ENCODE measurements around the gene ADCY4. TPM values are rescaled to one million over a fixed set of nuclear protein-coding genes. Genes with fewer than 3 reads are reported as not detected.
"Not testable (repeated sequence)": the region's sequence is repeated elsewhere in the genome, so short reads cannot be mapped to it uniquely, and the experiment has no call there.

ADCY4 gene
- total RNA-seq, 1 experiment from 2014 or later, result not detected

DNA sequence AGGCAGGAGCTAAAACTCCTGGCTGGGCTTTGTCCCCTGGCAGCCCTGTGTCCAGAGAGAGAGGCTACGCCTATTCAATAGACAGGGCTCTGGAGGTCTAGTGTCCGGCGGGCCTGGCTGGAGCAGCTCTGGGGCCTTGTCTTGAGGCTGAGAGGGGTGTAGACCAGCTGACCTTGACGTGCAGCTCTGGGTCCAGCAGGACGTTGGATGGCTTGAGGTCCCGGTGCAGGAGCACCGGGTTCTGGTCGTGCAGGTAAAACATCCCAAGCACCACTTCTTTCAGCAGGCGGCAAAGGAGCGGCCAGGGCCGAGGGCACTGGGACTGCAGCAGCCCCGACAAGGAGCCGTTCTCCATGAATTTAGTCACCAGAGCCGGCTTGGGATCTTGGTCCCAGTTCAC is 4.0 kb upstream of the ADCY4 start:
- no peak for DNase-seq (ENCODE audit: low read depth)

DNA sequence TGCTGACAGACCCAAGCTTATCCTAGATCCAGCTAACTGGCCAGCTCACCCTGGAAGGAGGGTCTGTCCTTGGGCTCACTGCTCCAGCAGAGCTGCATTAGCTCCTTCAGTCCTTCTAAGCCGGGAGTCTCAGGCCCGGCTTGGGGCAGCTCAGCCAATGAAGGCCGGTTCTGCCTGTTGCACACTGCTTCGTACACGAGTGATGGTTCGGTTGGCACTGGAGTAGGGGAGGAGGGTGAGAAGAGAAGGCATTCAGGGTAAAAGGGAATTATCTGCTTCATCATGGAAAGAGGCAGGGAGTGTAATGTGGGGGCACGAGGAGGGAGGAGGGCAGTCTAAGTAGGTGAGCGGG is 2.9 kb upstream of the ADCY4 start:
- no peak for DNase-seq (ENCODE audit: low read depth)

DNA sequence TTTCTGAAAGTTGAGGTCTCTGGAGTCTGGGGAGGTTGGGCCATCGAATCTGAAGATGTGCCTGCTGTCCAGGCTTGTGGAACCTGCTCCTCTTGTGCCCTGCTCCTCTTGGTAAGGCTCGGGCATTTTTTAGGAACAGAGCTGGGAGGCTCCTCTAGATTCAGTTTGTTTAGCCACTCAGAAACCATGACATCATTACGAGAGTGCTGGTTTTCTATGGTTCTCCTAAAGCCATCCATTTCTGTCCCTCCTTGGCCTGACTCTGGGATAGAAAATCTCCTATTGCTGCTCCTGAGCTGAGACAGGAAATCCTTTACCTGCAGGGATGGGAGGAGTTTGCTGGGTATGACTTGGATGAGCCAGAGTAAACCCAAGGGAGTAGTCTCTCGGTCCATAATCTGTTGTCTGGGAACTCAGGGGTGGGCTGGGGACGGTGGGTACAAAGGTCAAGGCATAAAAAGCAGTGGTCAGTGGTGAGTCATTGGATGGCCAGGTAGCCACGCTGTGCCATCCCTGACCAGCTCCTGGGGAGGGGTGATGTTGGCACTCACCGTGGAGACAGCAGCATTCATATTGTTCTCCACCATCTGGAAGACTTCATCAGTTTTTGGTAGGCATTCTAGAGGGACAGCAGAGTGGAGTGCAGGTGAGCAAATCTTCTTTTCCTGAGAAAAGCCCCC is 2.4 kb upstream of the ADCY4 start:
- no peak for DNase-seq (ENCODE audit: low read depth)

DNA sequence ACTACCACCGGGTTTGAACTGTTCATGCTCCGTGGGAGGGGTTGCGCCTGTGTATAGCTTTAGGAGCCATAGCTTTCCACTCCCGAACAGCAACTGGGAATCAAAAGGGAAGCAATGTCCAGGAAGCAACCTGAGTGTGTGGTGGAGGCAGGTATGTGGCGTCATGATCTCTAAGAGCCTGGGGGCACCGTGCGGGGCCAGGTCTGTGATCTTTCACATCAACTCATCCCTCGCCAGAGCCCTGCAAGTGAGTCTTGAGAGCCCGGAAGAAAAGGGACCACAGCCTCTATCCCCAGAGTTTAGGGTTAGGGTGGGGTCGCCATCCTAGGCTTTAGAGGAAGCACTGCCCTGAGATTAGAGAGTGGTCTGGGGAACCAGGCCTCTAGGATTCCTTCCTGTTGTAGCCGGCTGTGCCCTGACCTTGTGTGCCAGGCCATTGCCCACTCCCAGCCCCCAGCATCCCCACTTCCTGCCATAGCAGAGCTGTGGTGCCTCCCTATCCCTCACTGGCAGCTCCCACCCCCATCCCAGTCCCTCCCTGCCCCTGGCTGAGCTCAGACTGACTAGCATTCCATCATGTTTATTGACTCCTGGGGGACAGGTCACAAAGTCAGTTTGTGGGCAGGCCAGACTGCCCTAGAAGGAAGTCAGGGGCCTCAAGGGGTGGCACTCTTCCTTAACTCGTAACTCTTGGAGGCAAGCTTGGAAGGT is 745 bp upstream of the ADCY4 start:
- DNase-seq (ENCODE audit: low read depth), result no peak

DNA sequence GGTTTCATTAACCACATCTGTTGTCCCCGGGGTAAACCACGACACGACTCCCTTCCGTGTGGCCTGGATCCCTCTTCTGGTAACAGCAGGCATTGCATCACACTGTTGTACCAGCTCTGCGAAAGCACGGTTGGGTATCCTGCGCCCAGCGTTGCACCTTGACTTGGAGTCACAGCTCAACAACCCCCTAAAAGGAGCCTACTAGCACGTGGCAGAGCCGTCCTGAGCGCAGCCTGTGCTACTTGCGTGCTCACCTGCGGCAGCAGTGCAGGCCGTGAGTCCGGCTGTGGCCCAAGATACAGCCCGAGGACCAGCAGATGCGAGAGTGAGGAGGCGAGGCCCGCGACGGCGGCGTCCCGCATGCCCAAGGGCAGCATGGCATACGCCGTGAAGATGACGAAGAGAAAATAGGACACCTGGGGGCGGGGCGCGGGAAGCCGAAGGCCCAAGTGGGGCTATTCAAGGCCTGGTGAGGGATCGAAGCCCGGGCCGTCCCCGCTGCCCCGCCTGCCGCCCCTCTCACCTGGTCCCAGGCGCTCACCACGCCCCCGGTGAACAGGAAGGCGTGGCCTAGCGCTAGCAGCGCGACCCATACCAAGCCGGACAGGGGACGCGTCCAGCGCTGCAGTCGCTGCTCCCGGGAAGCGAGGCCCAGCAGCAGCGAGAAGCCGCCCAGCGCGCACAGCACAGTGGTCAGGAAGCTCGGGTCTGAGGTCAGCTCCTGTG is 2.4 kb downstream of the ADCY4 start:
- peak; percentile 69 for DNase-seq (ENCODE audit: low read depth)

DNA sequence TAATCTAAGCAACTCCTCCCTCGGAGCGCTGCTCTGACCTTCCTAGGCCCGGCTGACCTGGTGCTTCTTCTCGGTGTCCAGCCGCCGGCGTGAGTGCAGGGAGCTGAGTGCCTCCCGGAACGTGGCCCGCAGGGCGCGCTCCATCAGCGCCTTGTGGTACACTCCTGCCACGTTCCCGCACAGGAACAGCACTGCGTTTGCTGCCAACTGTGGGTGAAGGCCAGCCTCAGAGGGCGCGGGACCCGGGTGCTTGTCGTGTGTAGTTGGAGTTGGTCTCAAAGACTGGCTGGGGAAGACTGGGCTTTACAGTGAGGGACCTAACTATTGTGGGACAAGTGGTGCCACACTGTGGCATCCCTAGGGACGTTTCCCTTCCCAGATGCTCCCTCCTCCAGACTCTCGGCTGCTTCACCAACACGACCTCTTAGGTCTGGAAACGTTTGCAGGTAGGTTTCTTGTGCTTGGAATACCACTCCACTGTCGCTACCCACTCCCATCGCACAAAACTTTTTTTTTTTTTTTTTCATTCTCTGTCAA is 3.1 kb downstream of the ADCY4 start:
- DNase-seq (ENCODE audit: low read depth), result no peak

DNA sequence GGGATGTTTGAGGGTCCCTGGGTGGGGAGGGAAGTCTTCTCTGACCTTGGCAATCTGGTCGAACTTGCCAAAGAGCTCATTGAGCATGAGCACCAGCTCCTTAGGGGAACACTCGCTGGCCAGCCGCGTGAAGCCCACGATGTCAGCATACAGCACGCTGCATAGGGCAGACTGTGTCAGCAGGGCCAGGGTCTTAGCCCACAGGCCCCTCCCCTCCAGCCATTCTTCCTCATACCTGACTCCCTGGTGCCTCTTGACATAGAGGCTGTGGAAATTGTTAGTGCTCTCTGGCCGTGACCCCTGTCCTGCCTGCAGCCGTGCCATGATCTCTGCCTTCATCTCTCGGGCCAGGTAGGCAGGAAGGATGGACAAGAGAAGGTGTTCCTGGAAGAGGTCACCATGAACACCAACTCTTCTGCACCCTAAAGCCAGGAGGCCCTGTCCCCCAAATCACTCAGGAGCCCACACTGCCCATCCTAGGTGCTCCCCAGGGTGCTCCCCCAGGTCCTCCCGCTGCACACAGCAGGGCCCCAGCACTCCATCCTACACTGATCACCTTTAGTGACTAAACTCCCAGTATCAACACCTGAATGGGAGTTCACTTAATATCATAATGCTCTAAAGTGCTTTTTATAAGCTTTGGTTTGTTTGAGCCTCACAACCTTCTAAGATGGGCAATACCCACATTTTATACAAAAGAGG is 3.7 kb downstream of the ADCY4 start:
- DNase-seq (ENCODE audit: low read depth), result no peak

DNA sequence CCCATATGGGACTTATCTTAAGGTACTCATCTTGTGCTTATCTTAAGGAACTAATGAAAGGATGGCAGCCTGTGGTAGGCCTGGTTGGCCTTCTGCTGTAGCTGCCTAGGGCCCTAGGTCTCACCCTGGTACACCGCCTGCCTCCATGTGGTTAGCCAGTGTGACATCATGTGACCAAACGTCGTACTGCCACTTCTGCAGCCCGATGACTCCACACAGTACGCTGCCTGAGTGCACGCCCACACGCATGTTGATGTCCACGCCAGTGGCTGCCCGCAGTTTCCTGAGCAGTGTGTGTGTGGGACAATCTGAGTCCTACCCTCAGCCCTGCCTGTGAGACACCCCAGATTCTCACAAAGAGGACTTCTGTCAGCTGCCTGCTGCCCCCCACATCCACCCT is 5.1 kb downstream of the ADCY4 start:
- DNase-seq (ENCODE audit: low read depth), result no peak

DNA sequence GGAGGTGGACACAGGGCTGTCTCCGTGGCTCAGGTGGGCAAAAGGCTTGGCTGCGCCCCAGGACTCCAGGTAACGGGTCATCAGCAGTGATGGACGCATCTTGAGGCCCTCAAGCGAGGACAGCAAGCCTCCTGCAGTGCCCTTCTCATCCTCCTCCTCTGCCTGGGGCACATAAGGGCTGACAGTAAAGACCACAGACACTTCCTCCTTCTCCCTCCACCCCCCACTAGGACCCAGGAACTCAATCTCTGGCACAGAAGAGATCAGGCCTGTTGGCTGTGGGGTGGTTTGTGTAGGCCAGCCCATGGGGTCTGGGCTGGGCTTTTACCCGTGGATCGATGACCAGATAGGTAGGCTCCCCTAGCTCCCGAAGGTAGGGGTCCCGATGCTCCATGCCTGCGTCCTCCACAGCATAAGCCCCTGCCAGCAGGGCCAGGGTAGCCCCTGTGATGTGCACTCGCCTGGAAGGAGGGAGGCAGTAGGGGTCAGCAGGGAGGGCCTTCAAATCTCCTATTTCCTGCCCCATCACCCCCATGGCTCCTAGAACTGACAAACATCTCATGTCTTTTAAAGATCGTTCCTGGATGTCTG is 5.7 kb downstream of the ADCY4 start:
- DNase-seq (ENCODE audit: low read depth), result no peak

DNA sequence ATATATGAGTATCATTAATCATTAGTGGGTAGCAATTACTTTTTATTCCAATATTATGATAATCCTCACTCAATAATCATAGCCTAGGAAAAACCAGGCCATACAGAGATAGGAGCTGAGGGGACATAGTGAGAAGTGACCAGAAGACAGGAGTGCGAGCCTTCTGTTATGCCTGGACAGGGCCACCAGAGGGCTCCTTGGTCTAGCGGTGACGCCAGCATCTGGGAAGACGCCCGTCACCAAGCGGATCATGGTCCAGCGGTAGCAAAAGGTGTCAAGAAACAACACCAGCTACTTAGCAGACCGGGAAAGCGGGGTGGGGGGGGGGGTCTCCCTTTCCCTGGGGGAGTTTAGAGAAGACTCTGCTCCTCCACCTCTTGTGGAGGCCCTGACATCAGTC is 7.0 kb downstream of the ADCY4 start:
- not testable (repeated sequence) for DNase-seq (ENCODE audit: low read depth)

DNA sequence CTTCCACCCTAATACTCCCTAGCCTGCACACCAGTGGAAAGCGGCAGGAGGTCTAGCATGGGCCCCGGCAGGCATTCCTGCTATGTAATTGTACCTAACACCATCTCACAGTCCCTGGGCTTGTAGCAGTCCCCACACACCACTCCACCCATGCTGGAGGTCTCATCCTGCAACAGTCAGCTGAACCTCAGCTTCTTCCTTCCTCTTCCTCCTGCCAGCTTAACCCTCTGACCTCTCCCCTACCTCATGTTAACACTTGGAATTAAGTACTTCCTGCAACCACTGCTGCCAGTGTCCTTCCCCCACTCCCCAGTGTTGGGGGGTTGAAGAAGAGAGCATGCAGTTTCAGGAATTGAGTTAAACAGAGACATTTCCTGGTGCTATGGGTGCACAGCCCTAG is 7.6 kb downstream of the ADCY4 start:
- no peak for DNase-seq (ENCODE audit: low read depth)

DNA sequence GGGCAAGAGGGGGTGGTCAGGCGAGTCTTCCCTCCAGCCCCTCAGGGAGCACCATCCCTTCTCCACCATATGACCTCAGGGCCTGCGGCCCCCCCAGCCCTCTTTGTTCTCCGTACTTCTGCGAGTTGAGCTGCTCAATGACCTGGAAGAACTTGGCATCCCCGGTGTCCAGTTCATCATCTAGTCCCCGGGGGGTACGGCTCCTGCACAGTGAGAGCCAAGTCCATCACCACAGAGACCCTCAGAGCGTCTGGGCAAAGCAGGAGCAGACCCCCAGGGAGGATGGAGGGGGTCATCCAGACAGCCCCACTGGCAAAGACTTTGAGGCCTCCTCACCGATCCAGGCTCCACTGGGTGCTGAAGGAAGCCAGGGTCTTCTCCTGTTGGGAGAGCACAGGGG is 8.9 kb downstream of the ADCY4 start:
- no peak for DNase-seq (ENCODE audit: low read depth)

DNA sequence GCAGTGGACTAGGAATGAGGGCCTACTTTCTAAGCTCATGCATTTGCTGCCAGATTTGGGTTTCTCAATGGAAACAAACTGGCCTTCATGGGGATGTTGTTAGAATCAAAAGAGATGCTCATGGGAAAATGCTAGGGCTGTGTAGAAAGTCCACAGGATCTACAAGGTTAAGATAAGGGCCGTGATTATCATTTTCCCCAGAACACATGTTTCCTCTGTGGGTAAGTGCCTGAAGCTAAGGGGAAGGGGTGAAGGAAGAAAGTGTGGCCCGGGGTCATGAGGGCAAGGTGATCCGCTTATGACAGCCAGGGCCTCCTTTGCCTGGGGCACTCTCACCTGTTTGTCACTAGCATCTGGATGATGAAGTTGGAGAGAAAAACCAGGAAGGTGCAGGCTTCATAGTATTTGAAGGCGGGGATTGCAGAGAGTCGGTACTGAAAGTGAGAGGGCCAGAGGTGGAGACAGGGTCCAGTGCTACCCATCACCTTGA is 9.8 kb downstream of the ADCY4 start:
- no peak for DNase-seq (ENCODE audit: low read depth)

DNA sequence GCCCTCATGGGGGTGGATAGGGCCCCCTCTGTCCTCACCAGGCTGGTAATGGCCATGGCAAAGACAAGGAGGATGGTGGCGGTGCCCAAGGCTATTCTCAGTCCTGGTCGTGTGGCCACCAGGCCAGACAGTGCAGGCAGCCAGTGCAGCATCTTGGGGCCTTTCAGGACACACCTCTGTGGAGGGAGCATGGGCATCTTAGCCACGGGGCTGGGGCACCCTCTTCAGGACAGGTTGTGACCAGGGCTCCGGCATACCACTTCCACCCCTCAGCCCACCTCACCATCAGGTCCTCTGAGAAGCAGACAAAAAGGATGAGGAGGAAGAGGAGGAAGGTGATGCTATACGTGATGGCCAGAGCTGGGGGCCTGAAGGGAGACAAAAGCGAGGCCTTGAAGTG is 10.8 kb downstream of the ADCY4 start:
- DNase-seq (ENCODE audit: low read depth), result no peak

DNA sequence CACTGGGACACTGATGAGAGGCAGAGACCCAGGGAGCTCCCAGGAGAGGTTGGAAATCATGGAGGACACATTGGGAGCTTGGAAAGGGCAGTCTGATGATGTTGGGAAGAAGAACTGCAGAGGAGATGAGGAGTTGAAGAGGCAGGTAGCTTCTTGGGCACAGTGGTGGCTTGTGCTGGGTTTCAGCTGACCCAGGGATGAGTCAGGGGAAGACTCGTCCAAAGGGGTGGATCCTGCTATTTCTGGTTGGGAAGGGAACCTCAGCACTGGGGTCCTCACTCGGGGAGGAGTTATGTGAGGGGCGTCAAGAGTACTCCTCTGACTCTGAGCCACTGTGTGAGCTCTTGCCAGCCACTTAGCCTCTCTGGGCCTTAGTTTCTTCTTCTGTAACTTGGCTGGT is 11.5 kb downstream of the ADCY4 start:
- no peak for DNase-seq (ENCODE audit: low read depth)

DNA sequence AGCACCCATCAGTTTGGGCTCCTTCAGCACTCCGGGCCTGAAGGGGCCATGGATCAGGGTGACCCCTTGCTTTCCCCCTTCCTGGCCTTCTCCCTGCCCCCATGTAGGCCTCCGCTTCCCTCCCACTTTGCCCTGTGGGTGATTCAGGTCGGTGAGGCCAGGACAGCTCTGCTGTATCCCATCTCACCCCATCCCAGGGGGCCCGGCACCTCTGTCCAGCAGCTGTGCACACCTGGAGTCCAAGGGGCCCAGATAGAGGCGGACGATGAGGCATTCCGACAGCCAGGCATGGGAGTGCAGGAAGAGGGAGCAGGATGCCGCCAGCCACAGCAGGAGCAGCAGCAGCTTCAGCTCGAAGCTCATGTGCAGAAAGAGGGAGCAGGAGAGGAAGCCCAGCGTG is 12.2 kb downstream of the ADCY4 start:
- DNase-seq (ENCODE audit: low read depth), result no peak

DNA sequence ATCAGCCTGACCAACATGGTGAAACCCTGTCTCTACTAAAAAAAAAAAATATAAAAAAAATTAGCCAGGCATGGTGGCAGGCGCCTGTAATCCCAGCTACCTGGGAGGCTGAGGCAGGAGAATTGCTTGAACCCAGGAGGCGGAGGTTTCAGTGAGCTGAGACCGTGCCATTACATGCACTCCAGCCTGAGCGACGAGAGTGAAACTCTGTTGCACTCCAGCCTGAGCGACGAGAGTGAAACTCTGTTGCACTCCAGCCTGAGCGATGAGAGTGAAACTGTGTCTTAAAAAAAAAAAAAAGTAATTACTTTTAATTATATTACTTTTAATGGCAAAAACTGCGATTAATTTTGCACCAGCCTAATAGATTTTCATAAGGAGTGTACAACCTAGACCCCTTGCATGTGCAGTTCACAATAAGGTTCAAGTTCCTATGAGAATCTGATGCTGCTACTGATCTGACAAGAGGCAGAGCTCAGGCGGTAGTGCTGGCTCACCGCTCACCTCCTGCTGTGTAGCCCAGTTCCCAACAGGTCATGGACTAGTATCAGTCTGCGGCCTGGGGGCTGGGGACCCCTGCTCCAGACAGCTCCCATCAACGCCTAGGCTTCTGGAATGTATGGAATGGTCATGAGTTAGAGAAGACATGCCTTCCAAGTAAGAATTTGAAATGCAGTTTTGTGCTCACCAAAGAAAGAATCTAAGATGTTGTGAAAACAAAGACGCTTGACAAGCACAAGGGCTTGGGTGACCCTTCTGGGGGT is 13.5 kb downstream of the ADCY4 start:
- DNase-seq (ENCODE audit: low read depth), result no peak

DNA sequence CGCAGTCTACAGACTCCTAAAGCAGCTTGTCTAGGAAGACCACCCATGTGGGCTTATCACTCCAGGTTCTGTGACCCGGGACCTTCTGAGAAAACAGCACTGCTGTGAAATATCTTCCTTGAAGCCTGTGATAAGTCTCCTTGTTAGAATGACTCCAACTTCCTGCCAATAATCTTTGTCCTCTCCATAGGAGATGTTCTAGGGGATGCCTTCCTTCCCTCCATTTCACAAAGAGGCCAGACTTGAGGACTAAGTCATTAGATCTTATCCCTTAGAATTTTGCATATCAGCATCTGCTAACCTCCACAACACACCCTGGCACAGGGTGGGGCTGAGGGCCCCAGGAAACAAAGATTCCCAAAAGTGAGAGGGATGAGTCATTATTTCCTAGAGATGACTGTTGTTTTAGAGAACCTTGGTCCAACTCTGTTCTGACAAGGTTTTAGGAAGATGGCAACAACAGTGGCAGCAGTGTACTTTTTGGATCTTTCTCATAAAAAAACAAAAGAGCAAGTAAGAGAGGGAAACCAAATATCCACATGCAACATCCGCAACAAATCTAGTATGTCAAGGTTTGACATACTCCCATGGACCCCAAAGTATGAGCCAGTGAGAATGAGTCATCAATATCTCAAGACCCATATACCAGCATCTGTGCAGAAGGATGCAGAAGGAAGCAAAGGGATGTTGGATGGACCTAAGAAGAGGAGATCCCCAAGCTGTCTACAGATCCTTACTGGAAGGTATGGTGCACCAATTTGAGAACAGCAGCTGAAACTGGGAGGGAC is 17.5 kb downstream of the ADCY4 start:
- DNase-seq (ENCODE audit: low read depth), result peak; percentile 68

DNA sequence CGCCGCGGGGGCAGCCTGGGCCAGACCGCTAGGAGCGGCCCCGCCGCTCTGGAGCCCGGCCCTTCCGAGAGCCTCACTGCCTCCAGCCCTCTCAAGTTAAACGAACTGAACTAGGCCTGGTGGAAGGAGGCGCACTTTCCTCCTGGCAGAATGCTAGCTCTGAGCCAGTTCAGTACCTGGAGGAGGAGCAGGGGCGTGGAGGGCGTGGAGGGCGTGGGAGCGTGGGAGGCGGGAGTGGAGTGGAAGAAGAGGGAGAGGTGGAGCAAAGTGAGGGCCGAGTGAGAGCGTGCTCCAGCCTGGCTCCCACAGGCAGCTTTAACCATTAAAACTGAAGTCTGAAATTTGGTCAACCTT is 18.3 kb downstream of the ADCY4 start:
- no peak for DNase-seq (ENCODE audit: low read depth)

Measured in M059J (cell line).